Natural killer cell (primary cell): ENCODE measurements around the gene FMO4. TPM values are rescaled to one million over a fixed set of nuclear protein-coding genes. Genes with fewer than 3 reads are reported as not detected.

Experiments used
- ATAC-seq, 3 donors: fragments of 150-1000 bp in 2 of 3; fragments of 200-7000 bp in 1 of 3; cut with Tn5 transposase; 1 replicate in 1 of 3; 2 replicates in 2 of 3; pipeline ENCODE4 v1.10.0; 2021; ENCODE audit warnings: mild to moderate bottlenecking in 2 of 3, moderate library complexity in 2 of 3
- DNase-seq, 2 donors: peaks; one replicate each; pipeline versions ENCODE4 v3.0.0 to v3.0.0-alpha.2; 2013 to 2021; ENCODE audit warnings: mixed read lengths in 1 of 2
- H3K27ac ChIP-seq: one replicate; pipeline ENCODE4 v1.5.1; 2013; ENCODE audit warnings: mild to moderate bottlenecking, low read length
- H3K27me3 ChIP-seq: one replicate; pipeline ENCODE4 v1.6.1; 2013; ENCODE audit warnings: low read length; ENCODE audit not compliant: control insufficient read depth, insufficient read depth
- H3K36me3 ChIP-seq: one replicate; pipeline ENCODE4 v1.6.1; 2013; ENCODE audit warnings: low read length; ENCODE audit not compliant: control insufficient read depth, insufficient read depth
- H3K4me1 ChIP-seq: one replicate; pipeline ENCODE4 v1.6.1; 2013; ENCODE audit warnings: low read length; ENCODE audit not compliant: control insufficient read depth, insufficient read depth
- H3K4me3 ChIP-seq: one replicate; pipeline ENCODE4 v1.5.1; 2013; ENCODE audit warnings: low read length
- H3K9me3 ChIP-seq: one replicate; pipeline ENCODE4 v1.6.1; 2013; ENCODE audit warnings: low read length; ENCODE audit not compliant: control insufficient read depth, insufficient read depth
- H3K27ac Mint-ChIP-seq, 2 donors: one replicate each; pipeline ENCODE4 v1.8.0; 2022; ENCODE audit warnings: mild to moderate bottlenecking in 2 of 2, mixed read lengths in 2 of 2, moderate library complexity in 1 of 2
- H3K27me3 Mint-ChIP-seq, 2 donors: one replicate each; pipeline ENCODE4 v1.8.0; 2022; ENCODE audit warnings: low read depth in 2 of 2, mixed read lengths in 2 of 2
- H3K36me3 Mint-ChIP-seq: one replicate; pipeline ENCODE4 v1.8.0; 2022; ENCODE audit warnings: mixed read lengths
- H3K4me1 Mint-ChIP-seq, 2 donors: one replicate each; pipeline ENCODE4 v1.8.0; 2022; ENCODE audit warnings: mixed read lengths in 2 of 2
- H3K4me3 Mint-ChIP-seq: one replicate; pipeline ENCODE4 v1.8.0; 2022; ENCODE audit warnings: mild to moderate bottlenecking, moderate library complexity, mixed read lengths
- H3K9me3 Mint-ChIP-seq, 2 donors: one replicate each; pipeline ENCODE4 v1.8.0; 2022; ENCODE audit warnings: mixed read lengths in 2 of 2
- CTCF ChIP-seq: fragments of 200-600 bp; IDR thresholded peaks from one replicate; pipeline ENCODE4 v1.8.0; 2022; ENCODE audit warnings: antibody characterized with exemption
- WGBS: methylation state at CpG from one replicate; pipeline ENCODE4 v1.1.7; 2013; ENCODE audit warnings: missing lambda C conversion rate; ENCODE audit not compliant: insufficient coverage; 5-methylcytosine and 5-hydroxymethylcytosine counted together
- intact Hi-C: fragments of 100-400 bp; cut with micrococcal nuclease; formaldehyde crosslinking; loops from one replicate; pipeline ENCODE4 v1.14.2; 2022
- total RNA-seq, 4 donors: library from RNA; stranded (reverse); fragments of 120-200 nt in 1 of 4; gene quantifications; one replicate each; pipeline versions ENCODE4 v1.2.3 to v1.2.4, GENCODE V29; 2013 to 2022

Gene FMO4
- total RNA-seq, 3 donors from 2014 or later (not counting 1 experiment from before 2014, with no cell fraction given): 3.2 to 3.8 (median 3.6) TPM

- Histone ChIP-seq H3K4me1 (no peaks in the 10 kb centered on the region), H3K27ac (no peak overlapping the region), H3K9me3 (no peaks in the 10 kb centered on the region), H3K4me3 (no peak overlapping the region), H3K27me3 (no peaks in the 10 kb centered on the region), H3K36me3 (no peaks in the 10 kb centered on the region)
- no peak for TF ChIP-seq CTCF
- intact Hi-C loops: no loop called here
- no peaks in the 10 kb centered on the region for H3K27me3 Mint-ChIP-seq
- H3K4me1 Mint-ChIP-seq: no peaks in the 10 kb centered on the region
- no peaks in the 10 kb centered on the region for H3K36me3 Mint-ChIP-seq
- no peaks in the 10 kb centered on the region for H3K9me3 Mint-ChIP-seq
- ATAC-seq: no peak
- 97% methylated on average over 6 of the region's 6 CpGs for WGBS
- H3K4me3 Mint-ChIP-seq: no peak overlapping the region
- no peak overlapping the region for H3K27ac Mint-ChIP-seq
- no peak for DNase-seq
Observed at GRCh38 chr1:171344473-171344820, 30.5 kb downstream of the FMO4 start.

- Mint-ChIP-seq H3K4me1 (no peaks in the 10 kb centered on the region), H3K27me3 (peaks cover 0 to 2% of the 10 kb centered on the region in 2 donors), H3K9me3 (no peaks in the 10 kb centered on the region), H3K4me3 (no peak overlapping the region), H3K36me3 (no peaks in the 10 kb centered on the region), H3K27ac (no peak overlapping the region)
- H3K27me3 ChIP-seq: no peaks in the 10 kb centered on the region
- H3K27ac ChIP-seq: no peak overlapping the region
- intact Hi-C loops: no loop called here
- no peak overlapping the region for H3K4me3 ChIP-seq
- no peaks in the 10 kb centered on the region for H3K4me1 ChIP-seq
- H3K9me3 ChIP-seq: no peaks in the 10 kb centered on the region
- ATAC-seq (no peak), DNase-seq (no peak)
- H3K36me3 ChIP-seq: no peaks in the 10 kb centered on the region
- TF ChIP-seq CTCF: no peak
Observed at GRCh38 chr1:171345536-171345935, 31.6 kb downstream of the FMO4 start.

- no peaks in the 10 kb centered on the region for H3K36me3 ChIP-seq
- 97% methylated on average over 1 of the region's 1 CpG for WGBS
- Mint-ChIP-seq H3K4me1 (no peaks in the 10 kb centered on the region), H3K36me3 (no peaks in the 10 kb centered on the region), H3K27ac (no peak overlapping the region), H3K4me3 (no peak overlapping the region), H3K27me3 (peaks cover 0 to 2% of the 10 kb centered on the region in 2 donors), H3K9me3 (no peaks in the 10 kb centered on the region)
- no peaks in the 10 kb centered on the region for H3K27me3 ChIP-seq
- no peak for ATAC-seq
- intact Hi-C loops: no loop called here
- H3K9me3 ChIP-seq: no peaks in the 10 kb centered on the region
- H3K4me1 ChIP-seq: no peaks in the 10 kb centered on the region
- DNase-seq: no peak
- H3K4me3 ChIP-seq: no peak overlapping the region
- H3K27ac ChIP-seq: no peak overlapping the region
- no peak for TF ChIP-seq CTCF
Observed at GRCh38 chr1:171346881-171347280, 32.9 kb downstream of the FMO4 start.

- H3K27ac ChIP-seq: no peak overlapping the region
- TF ChIP-seq CTCF: no peak
- no peaks in the 10 kb centered on the region for H3K36me3 Mint-ChIP-seq
Observed at GRCh38 chr1:171350594-171350993, 36.6 kb downstream of the FMO4 start.

More at GRCh38 chr1:171350594-171350993, 36.6 kb downstream of the FMO4 start:
- no peaks in the 10 kb centered on the region for H3K9me3 Mint-ChIP-seq
- H3K27ac Mint-ChIP-seq: no peak overlapping the region
- intact Hi-C loops: no loop called here
- no peaks in the 10 kb centered on the region for H3K36me3 ChIP-seq
- ATAC-seq: no peak
- no peak overlapping the region for H3K4me3 Mint-ChIP-seq
- H3K27me3 Mint-ChIP-seq: peaks cover 2 to 8% of the 10 kb centered on the region in 2 donors
- H3K4me1 ChIP-seq: no peaks in the 10 kb centered on the region
- H3K4me1 Mint-ChIP-seq: no peaks in the 10 kb centered on the region
- H3K9me3 ChIP-seq: no peaks in the 10 kb centered on the region
- DNase-seq: no peak
- no peak overlapping the region for H3K4me3 ChIP-seq
- H3K27me3 ChIP-seq: no peaks in the 10 kb centered on the region
